Measurements from ENCODE around the gene RUNX2. TPM values are rescaled to one million over a fixed set of nuclear protein-coding genes. Genes with fewer than 3 reads are reported as not detected.

RUNX2 gene
- total and polyA plus RNA-seq, 10 donors: 0.86 to 9.4 (median 6.6) TPM

GRCh38 chr6:45654673-45655072, 326.5 kb downstream of the RUNX2 start:
- WGBS, 5 donors: 78 to 89% (median 81%) methylated on average over 2 of the region's 2 CpGs
- DNase-seq: no peak
- TF ChIP-seq POLR2A (IDR thresholded peaks at IDR 0.05) (no peak), CTCF (IDR thresholded peaks at IDR 0.05 in 8 of 11, conservative IDR thresholded peaks at IDR 0.05 in 3 of 11) (no peak), POLR2AphosphoS5 (IDR thresholded peaks at IDR 0.05) (no peak)

GRCh38 chr6:45655745-45656476, 327.8 kb downstream of the RUNX2 start:
- no peak overlapping the region for H3K27ac ChIP-seq
- no peak overlapping the region for H3K4me3 ChIP-seq
- H3K9me3 ChIP-seq: peaks cover 0 to 6% (median 0%) of the 10 kb centered on the region in 8 donors
- H3K36me3 ChIP-seq: no peaks in the 10 kb centered on the region
- peaks cover 0 to 4% (median 0%) of the 10 kb centered on the region in 6 donors for H3K4me1 ChIP-seq
- DNase-seq: no peak
- TF ChIP-seq CTCF (IDR thresholded peaks at IDR 0.05 in 8 of 11, conservative IDR thresholded peaks at IDR 0.05 in 3 of 11): no peak
- TF ChIP-seq POLR2AphosphoS5 (IDR thresholded peaks at IDR 0.05): no peak
- no peak for TF ChIP-seq POLR2A (IDR thresholded peaks at IDR 0.05)
- intact Hi-C loops (cut with DNase I; ENCODE audit: low total_unique reads): no loop called here
- H3K27me3 ChIP-seq (replicated peaks in 1 of 7): peaks cover 0 to 7% (median 0%) of the 10 kb centered on the region in 7 donors
- 80 to 93% (median 84%) methylated on average over 4 of the region's 4 CpGs for WGBS, 5 donors

More at GRCh38 chr6:45654673-45655072, 326.5 kb downstream of the RUNX2 start:
- Histone ChIP-seq H3K4me3 (no peak overlapping the region), H3K4me1 (peaks cover 0 to 4% (median 0%) of the 10 kb centered on the region in 6 donors), H3K9me3 (peaks cover 0 to 6% (median 0%) of the 10 kb centered on the region in 8 donors), H3K36me3 (no peaks in the 10 kb centered on the region), H3K27ac (no peak overlapping the region), H3K27me3 (replicated peaks in 1 of 7) (peaks cover 0 to 7% (median 0%) of the 10 kb centered on the region in 7 donors)
- intact Hi-C loops (cut with DNase I; ENCODE audit: low total_unique reads): no loop called here

- no peaks in the 10 kb centered on the region for H3K36me3 ChIP-seq
- intact Hi-C loops (cut with DNase I; ENCODE audit: low total_unique reads): no loop called here
- no peak for TF ChIP-seq CTCF (IDR thresholded peaks at IDR 0.05 in 8 of 11, conservative IDR thresholded peaks at IDR 0.05 in 3 of 11)
- TF ChIP-seq POLR2A (IDR thresholded peaks at IDR 0.05): no peak
- no peak for TF ChIP-seq POLR2AphosphoS5 (IDR thresholded peaks at IDR 0.05)
- H3K4me3 ChIP-seq: no peak overlapping the region
- peaks cover 0 to 11% (median under 1%) of the 10 kb centered on the region in 7 donors for H3K27me3 ChIP-seq (replicated peaks in 1 of 7)
- no peak overlapping the region for H3K27ac ChIP-seq
- no peak for DNase-seq
- H3K4me1 ChIP-seq: peaks cover 0 to 4% (median 0%) of the 10 kb centered on the region in 6 donors
- H3K9me3 ChIP-seq: peaks cover 0 to 6% (median 0%) of the 10 kb centered on the region in 8 donors
Observed at GRCh38 chr6:45657226-45657625, 329.1 kb downstream of the RUNX2 start.

GRCh38 chr6:45658400-45658799, 330.3 kb downstream of the RUNX2 start:
- intact Hi-C loops (cut with DNase I; ENCODE audit: low total_unique reads): no loop called here
- 92 to 96% (median 93%) methylated on average over 1 of the region's 1 CpG for WGBS, 5 donors
- peaks cover 0 to 23% (median 12%) of the 10 kb centered on the region in 7 donors for H3K27me3 ChIP-seq (replicated peaks in 1 of 7)

More at GRCh38 chr6:45658400-45658799, 330.3 kb downstream of the RUNX2 start:
- Histone ChIP-seq H3K9me3 (peaks cover 0 to 6% (median 0%) of the 10 kb centered on the region in 8 donors), H3K27ac (no peak overlapping the region), H3K4me1 (peaks cover 0 to 10% (median 5%) of the 10 kb centered on the region in 6 donors), H3K4me3 (no peak overlapping the region), H3K36me3 (no peaks in the 10 kb centered on the region)
- TF ChIP-seq POLR2A (IDR thresholded peaks at IDR 0.05): no peak
- no peak for TF ChIP-seq CTCF (IDR thresholded peaks at IDR 0.05 in 8 of 11, conservative IDR thresholded peaks at IDR 0.05 in 3 of 11)
- no peak for TF ChIP-seq POLR2AphosphoS5 (IDR thresholded peaks at IDR 0.05)
- no peak for DNase-seq

Measured in spleen (tissue), 11 donors.